ENCODE results near the gene PLBD2. TPM values are rescaled to one million over a fixed set of nuclear protein-coding genes. Genes with fewer than 3 reads are reported as not detected.

The PLBD2 gene
- total RNA-seq, 1 donor from 2014 or later: 14.1 TPM

GRCh38 chr12:113396200-113396599 lies 37.8 kb downstream of the PLBD2 start:
- no peak for ATAC-seq

- ATAC-seq: no peak
Measured at GRCh38 chr12:113396828-113397496, 38.6 kb downstream of the PLBD2 start.

GRCh38 chr12:113397497-113398197 lies 39.3 kb downstream of the PLBD2 start:
- no peak for ATAC-seq

- ATAC-seq: peak; percentile 17
Measured at GRCh38 chr12:113398346-113399290, 40.2 kb downstream of the PLBD2 start.

GRCh38 chr12:113399490-113399889 lies 41.1 kb downstream of the PLBD2 start:
- ATAC-seq: no peak

DNA sequence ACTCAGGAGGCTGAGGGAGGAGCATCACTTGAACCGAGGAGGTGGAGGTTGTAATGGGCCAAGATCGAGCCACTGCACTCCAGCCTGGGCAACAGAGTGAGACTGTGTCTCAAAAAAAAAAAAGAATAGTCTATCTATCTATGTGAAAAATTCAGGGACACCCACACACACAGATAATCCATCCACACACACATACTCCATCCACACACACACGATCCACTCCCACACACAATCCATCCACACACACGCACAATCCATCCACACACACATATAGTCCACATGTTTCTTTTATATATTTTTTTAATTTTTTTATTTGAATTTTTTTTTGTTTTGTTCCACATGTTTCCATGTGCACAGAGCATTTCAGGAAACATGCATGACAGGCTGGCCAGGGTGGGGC lies 42.0 kb downstream of the PLBD2 start:
- ATAC-seq: no peak

GRCh38 chr12:113401066-113402000 lies 42.9 kb downstream of the PLBD2 start:
- ATAC-seq: no peak

- no peak for ATAC-seq
Measured at GRCh38 chr12:113402586-113403260, 44.3 kb downstream of the PLBD2 start.

GRCh38 chr12:113403435-113404415 lies 45.3 kb downstream of the PLBD2 start, which contains the start of gene SDS:
TSS of gene SDS (minus strand) at chr12:113403887. CDS start at chr12:113399708, 4,179 bp downstream.
- ATAC-seq: no peak

DNA sequence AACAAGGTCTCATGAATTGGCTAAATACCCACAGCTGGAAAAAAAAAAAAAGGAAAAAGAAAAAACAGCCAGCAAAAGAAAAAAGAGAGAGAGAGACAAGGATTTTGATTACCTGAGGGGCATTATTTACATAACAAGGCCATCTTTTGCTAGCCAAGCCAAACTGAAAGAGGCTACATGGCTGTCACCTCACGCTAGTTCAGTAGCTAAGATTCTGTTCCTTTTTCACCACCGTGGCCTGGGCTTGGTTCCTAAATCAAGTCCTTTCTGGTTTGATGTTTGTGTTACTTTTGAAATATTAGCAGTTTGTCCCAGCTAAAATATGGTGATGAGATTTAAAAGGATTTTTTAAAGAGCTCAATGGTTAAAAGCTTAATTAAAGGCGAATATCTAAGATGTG lies 47.3 kb downstream of the PLBD2 start:
- ATAC-seq: no peak

GRCh38 chr12:113407931-113408600 lies 49.7 kb downstream of the PLBD2 start:
- no peak for ATAC-seq

DNA sequence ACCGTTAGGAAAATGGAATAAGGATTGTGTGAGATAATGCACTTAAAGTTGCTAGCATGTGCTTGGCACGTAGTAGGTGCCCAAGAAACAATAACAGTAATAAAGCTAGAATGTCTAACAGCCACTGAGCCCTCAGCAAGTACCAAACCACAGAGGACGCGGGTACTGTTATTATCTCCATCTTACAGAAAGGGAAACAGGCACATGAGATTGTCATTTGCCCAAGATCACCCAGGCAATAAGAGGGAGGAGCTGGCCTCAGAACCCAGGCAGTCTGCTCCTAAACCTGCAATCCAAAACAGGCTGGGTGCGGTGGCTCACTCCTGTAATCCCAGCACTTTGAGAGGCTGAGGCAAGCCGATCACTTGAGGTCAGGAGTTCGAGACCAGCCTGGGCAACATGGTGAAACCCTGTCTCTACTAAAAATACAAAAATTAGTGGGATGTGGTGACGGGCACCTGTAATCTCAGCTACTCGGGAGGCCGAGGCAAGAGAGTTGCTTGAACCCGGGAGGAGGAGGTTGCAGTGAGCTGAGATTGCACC lies 50.4 kb downstream of the PLBD2 start:
- ATAC-seq: no peak

DNA sequence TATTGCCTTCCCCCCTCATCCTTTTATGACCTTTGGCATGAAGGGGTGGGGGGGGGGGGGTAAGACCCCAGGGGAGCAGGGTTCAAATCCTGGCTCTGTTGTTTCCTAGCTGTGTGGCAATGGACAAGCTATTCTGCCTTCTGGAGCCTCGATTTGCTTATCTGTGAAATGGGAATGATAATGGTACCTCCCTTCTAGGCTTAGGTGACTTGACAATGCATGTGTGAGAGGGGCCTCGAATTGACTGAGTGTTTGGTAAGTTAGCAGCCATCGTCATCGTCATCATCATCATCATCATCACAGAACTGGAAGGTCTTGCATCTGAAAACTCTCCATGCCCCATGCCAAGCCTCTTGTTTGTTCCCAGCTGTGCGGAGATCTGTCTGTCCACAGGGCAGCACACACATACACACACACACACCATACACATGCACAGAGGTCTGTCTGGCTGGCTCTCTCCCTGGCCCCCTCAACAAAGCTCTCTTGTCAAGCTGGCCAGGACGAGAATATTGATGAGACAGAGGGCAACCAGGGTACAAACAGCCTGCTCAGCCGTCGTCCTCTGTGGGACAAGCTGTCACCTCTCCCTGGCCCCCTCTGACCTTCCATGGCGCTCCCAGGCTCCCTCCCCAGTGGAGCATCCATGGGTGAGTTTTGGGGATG lies 51.2 kb downstream of the PLBD2 start:
- no peak for ATAC-seq

- ATAC-seq: peak; percentile 19
Measured at GRCh38 chr12:113413488-113413939, 55.1 kb downstream of the PLBD2 start.

DNA sequence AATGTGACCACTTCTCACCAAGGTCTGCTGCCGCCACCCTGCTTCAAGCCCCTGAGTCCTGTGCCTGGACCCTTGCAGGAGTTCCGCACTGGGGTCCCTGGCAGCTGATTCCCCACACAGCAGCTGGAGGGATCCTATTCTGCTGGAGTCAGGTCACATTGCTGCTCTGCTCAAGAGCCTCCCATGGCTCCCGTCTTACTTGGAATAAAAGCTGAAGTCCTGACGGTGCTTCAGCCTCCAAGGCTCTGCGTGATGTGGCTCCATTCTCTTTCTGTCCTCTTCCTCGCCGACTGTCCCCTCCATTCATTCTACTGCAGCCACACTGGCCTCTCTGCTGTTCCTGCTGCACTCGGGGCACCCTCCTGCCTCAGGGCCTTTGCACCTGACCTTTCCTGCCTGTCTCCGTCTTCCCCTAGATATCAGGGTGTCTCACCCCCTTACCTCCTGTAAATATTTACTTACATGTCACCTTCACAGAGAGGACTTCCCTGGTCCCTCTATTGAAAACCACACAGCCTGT lies 56.2 kb downstream of the PLBD2 start:
- no peak for ATAC-seq

- peak; percentile 10 for ATAC-seq
Measured at GRCh38 chr12:113416091-113416754, 57.8 kb downstream of the PLBD2 start.

- no peak for ATAC-seq
Measured at GRCh38 chr12:113418213-113418879, 60.0 kb downstream of the PLBD2 start.
